Measurements from ENCODE around the gene AAMP. TPM values are rescaled to one million over a fixed set of nuclear protein-coding genes. Genes with fewer than 3 reads are reported as not detected.
A peak's percentile ranks its signal among the peaks of the same experiment; 100 is the strongest.

Gene AAMP
- total and polyA plus RNA-seq, 2 experiments from 2014 or later, result 140 to 179 TPM

DNA sequence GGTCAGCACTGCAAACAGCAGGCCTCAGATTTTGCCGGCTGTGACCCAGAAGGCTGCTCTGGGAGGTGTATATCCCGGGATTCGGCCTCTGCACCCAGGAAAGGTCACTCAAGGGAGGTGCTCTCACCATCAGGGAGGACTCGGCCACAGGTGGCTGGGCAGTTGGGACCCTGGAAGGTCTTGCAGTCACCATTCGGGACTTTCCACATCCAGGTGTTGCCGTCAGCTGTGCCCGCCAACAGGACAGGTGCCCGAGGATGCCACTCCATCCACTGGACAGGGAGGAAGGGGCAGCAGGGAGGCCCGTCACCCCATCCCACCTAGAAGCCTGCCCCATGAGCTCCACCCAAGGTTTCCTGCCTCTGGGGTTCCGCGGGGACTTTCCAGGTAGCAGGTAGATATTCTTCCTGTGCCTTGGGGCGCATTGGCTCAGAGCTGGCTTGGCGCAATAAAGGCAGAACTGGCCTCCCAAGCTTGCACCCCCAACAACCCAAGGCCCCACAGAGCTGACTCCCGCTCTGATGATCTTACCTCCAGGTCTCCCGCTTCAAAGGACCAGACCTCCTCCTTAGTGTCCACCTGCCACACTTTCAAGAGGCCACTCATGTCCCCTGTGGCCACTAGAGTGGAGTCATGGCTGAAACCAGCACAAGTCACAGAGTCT is 3.5 kb downstream of the AAMP start:
- WGBS (ENCODE audit: low lambda C conversion rate, missing lambda C conversion rate), result 95% methylated on average over 15 of the region's 15 CpGs
- TF ChIP-seq, protein P1, sequence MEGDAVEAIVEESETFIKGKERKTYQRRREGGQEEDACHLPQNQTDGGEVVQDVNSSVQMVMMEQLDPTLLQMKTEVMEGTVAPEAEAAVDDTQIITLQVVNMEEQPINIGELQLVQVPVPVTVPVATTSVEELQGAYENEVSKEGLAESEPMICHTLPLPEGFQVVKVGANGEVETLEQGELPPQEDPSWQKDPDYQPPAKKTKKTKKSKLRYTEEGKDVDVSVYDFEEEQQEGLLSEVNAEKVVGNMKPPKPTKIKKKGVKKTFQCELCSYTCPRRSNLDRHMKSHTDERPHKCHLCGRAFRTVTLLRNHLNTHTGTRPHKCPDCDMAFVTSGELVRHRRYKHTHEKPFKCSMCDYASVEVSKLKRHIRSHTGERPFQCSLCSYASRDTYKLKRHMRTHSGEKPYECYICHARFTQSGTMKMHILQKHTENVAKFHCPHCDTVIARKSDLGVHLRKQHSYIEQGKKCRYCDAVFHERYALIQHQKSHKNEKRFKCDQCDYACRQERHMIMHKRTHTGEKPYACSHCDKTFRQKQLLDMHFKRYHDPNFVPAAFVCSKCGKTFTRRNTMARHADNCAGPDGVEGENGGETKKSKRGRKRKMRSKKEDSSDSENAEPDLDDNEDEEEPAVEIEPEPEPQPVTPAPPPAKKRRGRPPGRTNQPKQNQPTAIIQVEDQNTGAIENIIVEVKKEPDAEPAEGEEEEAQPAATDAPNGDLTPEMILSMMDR (IDR thresholded peaks at IDR 0.05; ENCODE audit: poor library complexity), result no peak
- TF ChIP-seq EZH2phosphoT487 (IDR thresholded peaks at IDR 0.05; ENCODE audit: low read depth, severe bottlenecking, unreplicated experiment), result no peak
- TF ChIP-seq EZH2 (IDR thresholded peaks at IDR 0.05; ENCODE audit: borderline replicate concordance), result no peak
- Histone ChIP-seq H2AFZ (no peak overlapping the region), H4K20me1 (ENCODE audit: insufficient read depth, poor library complexity, severe bottlenecking) (peaks cover 7% of the 10 kb centered on the region), H3K79me2 (peaks cover 40% of the 10 kb centered on the region), H3K27me3 (no peaks in the 10 kb centered on the region), H3K9me2 (replicated peaks; ENCODE audit: insufficient read depth) (no peaks in the 10 kb centered on the region), H3K4me1 (ENCODE audit: insufficient read depth) (peaks cover 37% of the 10 kb centered on the region), H3K4me3 (no peak overlapping the region), H3K27ac (no peak overlapping the region), H3K4me2 (no peak overlapping the region), H3K36me3 (replicated peaks; ENCODE audit: insufficient read depth, low read depth) (no peaks in the 10 kb centered on the region), H3K9me3 (ENCODE audit: low read depth) (no peaks in the 10 kb centered on the region)
- peak; percentile 10 for DNase-seq (ENCODE audit: low spot score)

DNA sequence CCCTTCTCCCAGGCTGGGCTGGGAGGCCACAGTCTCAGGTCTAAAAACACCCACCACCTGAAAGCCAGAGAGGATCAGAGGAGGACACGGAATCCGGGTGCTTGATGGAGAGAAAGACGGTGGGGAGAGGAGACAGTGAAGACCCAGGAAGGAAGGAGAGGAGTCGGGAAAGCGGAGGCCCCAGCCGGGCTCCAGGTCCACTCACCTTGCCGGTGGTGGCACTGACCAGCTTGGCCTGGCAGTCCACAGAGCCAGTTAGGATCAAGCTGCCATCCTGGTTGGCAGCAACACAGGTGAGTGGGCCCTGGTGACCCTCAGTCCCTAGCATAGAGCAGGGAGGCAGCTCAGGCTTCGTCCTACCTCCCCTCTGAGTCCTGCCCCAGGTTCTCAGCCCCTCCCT is 4.3 kb downstream of the AAMP start:
- H3K9me2 ChIP-seq (replicated peaks; ENCODE audit: insufficient read depth), result no peaks in the 10 kb centered on the region
- H3K79me2 ChIP-seq, result peaks cover 32% of the 10 kb centered on the region
- no peaks in the 10 kb centered on the region for H3K27me3 ChIP-seq
- peaks cover 7% of the 10 kb centered on the region for H4K20me1 ChIP-seq (ENCODE audit: insufficient read depth, poor library complexity, severe bottlenecking)
- no peaks in the 10 kb centered on the region for H3K9me3 ChIP-seq (ENCODE audit: low read depth)
- no peak overlapping the region for H3K4me3 ChIP-seq
- H2AFZ ChIP-seq, result no peak overlapping the region
- no peak for DNase-seq (ENCODE audit: low spot score)
- peak overlapping the region; percentile 92 for H3K27ac ChIP-seq
- no peak for TF ChIP-seq EZH2 (IDR thresholded peaks at IDR 0.05; ENCODE audit: borderline replicate concordance)
- H3K4me1 ChIP-seq (ENCODE audit: insufficient read depth), result peaks cover 42% of the 10 kb centered on the region
- H3K36me3 ChIP-seq (replicated peaks; ENCODE audit: insufficient read depth, low read depth), result no peaks in the 10 kb centered on the region
- H3K4me2 ChIP-seq, result no peak overlapping the region
- WGBS (ENCODE audit: low lambda C conversion rate, missing lambda C conversion rate), result 98% methylated on average over 8 of the region's 8 CpGs

DNA sequence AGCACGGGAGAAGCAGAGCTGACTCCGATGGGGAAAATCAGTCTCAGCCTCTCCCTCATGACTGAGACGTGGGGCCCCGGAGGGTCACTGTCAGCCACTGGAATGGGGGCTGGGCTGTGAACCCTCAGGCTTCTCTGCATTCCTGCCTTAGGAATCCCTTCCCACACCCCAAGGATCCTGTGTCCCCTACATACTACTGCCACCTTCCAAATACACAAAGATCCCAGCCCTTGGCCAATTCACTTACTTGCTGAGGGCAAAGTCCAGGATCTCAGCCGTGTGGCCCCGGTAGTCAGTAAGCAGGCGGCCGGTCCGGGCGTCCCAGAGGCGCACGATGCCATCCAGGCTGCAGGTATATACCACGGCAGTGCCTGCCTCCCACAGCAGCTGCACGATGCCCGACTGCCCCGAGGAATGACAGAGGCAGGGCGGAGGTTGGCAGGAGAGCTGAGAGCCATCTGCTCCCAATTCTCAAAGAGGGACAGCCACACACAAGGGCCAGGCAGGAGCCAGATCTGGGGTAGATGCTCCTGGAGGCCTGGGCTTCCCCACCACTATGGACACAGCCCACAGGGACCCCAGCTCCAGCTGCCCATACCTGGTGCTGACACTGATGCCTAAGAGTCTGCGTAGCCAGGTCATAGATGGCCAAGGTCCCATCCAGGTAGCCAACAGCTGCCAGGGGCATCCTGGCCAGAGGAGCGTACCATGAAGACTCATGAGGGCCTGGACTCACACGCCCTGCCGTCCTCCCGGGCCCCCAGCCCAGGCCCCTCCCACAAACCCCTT is 5.0 kb downstream of the AAMP start:
- WGBS (ENCODE audit: low lambda C conversion rate, missing lambda C conversion rate), result 73% methylated on average over 19 of the region's 22 CpGs
- Histone ChIP-seq H3K36me3 (replicated peaks; ENCODE audit: insufficient read depth, low read depth) (no peaks in the 10 kb centered on the region), H3K9me2 (replicated peaks; ENCODE audit: insufficient read depth) (no peaks in the 10 kb centered on the region), H3K4me1 (ENCODE audit: insufficient read depth) (peaks cover 48% of the 10 kb centered on the region), H4K20me1 (ENCODE audit: insufficient read depth, poor library complexity, severe bottlenecking) (peaks cover 7% of the 10 kb centered on the region), H3K4me3 (no peak overlapping the region), H3K4me2 (peak overlapping the region; percentile 68), H2AFZ (no peak overlapping the region), H3K79me2 (peaks cover 31% of the 10 kb centered on the region), H3K9me3 (ENCODE audit: low read depth) (no peaks in the 10 kb centered on the region), H3K27ac (peak overlapping the region; percentile 92), H3K27me3 (no peaks in the 10 kb centered on the region)
- TF ChIP-seq EZH2 (IDR thresholded peaks at IDR 0.05; ENCODE audit: borderline replicate concordance) (no peak), EZH2phosphoT487 (IDR thresholded peaks at IDR 0.05; ENCODE audit: low read depth, severe bottlenecking, unreplicated experiment) (no peak)
- TF ChIP-seq, protein P1 (IDR thresholded peaks at IDR 0.05; ENCODE audit: poor library complexity), result no peak
- peak; percentile 77 for DNase-seq (ENCODE audit: low spot score)

All from hepatocyte (in vitro differentiated cells).